ENCODE results near the gene FNDC8.
"Not testable (repeated sequence)": the region's sequence is repeated elsewhere in the genome, so short reads cannot be mapped to it uniquely, and the experiment has no call there.

FNDC8 gene

GRCh38 chr17:35121315-35121714, at the start of gene FNDC8:
FNDC8 (plus strand) TSS chr17:35121615; CDS start chr17:35121694, 79 bp downstream.
- no peak for DNase-seq (ENCODE audit: low read depth)

GRCh38 chr17:35073183-35073790, 48.1 kb upstream of the FNDC8 start:
- DNase-seq (ENCODE audit: low read depth), result no peak

- DNase-seq (ENCODE audit: low read depth), result no peak
These were observed 47.3 kb upstream of the FNDC8 start for GRCh38 chr17:35073991-35074627.

- DNase-seq (ENCODE audit: low read depth), result no peak
These were observed 46.4 kb upstream of the FNDC8 start for GRCh38 chr17:35074711-35075707.

- no peak for DNase-seq (ENCODE audit: low read depth)
These were observed 44.5 kb upstream of the FNDC8 start for GRCh38 chr17:35076874-35077273.

- no peak for DNase-seq (ENCODE audit: low read depth)
These were observed 41.6 kb upstream of the FNDC8 start for GRCh38 chr17:35079547-35080423.

GRCh38 chr17:35080536-35080935, 40.9 kb upstream of the FNDC8 start:
- no peak for DNase-seq (ENCODE audit: low read depth)

GRCh38 chr17:35081638-35082037, 39.8 kb upstream of the FNDC8 start:
- DNase-seq (ENCODE audit: low read depth), result no peak

GRCh38 chr17:35082073-35082657, 39.2 kb upstream of the FNDC8 start:
- no peak for DNase-seq (ENCODE audit: low read depth)

- no peak for DNase-seq (ENCODE audit: low read depth)
These were observed 38.3 kb upstream of the FNDC8 start for GRCh38 chr17:35083071-35083470.

- DNase-seq (ENCODE audit: low read depth), result no peak
These were observed 36.4 kb upstream of the FNDC8 start for GRCh38 chr17:35084987-35085386.

- no peak for DNase-seq (ENCODE audit: low read depth)
These were observed 35.3 kb upstream of the FNDC8 start for GRCh38 chr17:35086164-35086563.

GRCh38 chr17:35086931-35087573, 34.4 kb upstream of the FNDC8 start:
- DNase-seq (ENCODE audit: low read depth), result no peak

- DNase-seq (ENCODE audit: low read depth), result no peak
These were observed 33.6 kb upstream of the FNDC8 start for GRCh38 chr17:35087731-35088355.

GRCh38 chr17:35088356-35088880, 33.0 kb upstream of the FNDC8 start:
- DNase-seq (ENCODE audit: low read depth), result no peak

GRCh38 chr17:35088881-35089585, 32.4 kb upstream of the FNDC8 start:
- DNase-seq (ENCODE audit: low read depth), result peak; percentile 77

- peak; percentile 8 for DNase-seq (ENCODE audit: low read depth)
These were observed 31.7 kb upstream of the FNDC8 start for GRCh38 chr17:35089586-35090296.

- DNase-seq (ENCODE audit: low read depth), result not testable (repeated sequence)
These were observed 30.7 kb upstream of the FNDC8 start for GRCh38 chr17:35090707-35091106.

GRCh38 chr17:35094902-35095301, 26.5 kb upstream of the FNDC8 start:
- DNase-seq (ENCODE audit: low read depth), result no peak

Data from stimulated activated CD8-positive, alpha-beta memory T cell treated with anti-CD3 and anti-CD28 coated beads, Interleukin-7, amount 100 ng/mL, for 24 hours (primary cell).